ENCODE measurements around the gene SP1.

DNA sequence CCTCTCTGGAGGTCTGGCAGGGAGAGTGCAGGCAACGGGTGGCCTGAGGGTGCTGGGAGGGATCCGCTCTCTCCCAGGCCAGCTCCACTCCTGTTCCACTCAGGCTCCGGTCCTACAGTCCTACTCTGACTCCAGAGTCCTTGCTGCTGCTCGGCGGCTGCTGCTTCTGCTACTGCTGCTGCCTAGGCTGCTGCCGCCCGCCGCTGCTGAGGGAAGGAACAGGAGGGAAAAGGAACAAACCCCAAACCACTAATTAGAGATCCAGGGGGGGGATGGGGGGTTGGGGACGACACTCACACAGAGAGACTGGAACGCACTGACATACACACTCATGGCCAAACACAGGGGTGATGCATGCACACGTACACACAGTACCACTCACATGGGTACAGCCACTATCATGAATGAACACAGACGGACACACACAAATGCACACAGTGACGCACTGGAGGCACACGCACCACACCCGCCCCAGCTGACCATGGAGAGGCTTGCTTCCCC, 43.7 kb upstream of the SP1 start, which contains the start of gene SP7:
- TF ChIP-seq EZH2 (IDR thresholded peaks at IDR 0.05; ENCODE audit: borderline replicate concordance, low read length), result no peak
- TF ChIP-seq, protein P1, sequence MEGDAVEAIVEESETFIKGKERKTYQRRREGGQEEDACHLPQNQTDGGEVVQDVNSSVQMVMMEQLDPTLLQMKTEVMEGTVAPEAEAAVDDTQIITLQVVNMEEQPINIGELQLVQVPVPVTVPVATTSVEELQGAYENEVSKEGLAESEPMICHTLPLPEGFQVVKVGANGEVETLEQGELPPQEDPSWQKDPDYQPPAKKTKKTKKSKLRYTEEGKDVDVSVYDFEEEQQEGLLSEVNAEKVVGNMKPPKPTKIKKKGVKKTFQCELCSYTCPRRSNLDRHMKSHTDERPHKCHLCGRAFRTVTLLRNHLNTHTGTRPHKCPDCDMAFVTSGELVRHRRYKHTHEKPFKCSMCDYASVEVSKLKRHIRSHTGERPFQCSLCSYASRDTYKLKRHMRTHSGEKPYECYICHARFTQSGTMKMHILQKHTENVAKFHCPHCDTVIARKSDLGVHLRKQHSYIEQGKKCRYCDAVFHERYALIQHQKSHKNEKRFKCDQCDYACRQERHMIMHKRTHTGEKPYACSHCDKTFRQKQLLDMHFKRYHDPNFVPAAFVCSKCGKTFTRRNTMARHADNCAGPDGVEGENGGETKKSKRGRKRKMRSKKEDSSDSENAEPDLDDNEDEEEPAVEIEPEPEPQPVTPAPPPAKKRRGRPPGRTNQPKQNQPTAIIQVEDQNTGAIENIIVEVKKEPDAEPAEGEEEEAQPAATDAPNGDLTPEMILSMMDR (IDR thresholded peaks at IDR 0.05; ENCODE audit: low read length), result no peak
